ENCODE measurements around the gene COA8.

Gene COA8

GRCh38 chr14:103563844-103564505 is 1.2 kb downstream of the COA8 start:
- TF ChIP-seq POLR2AphosphoS5 (IDR thresholded peaks at IDR 0.05; ENCODE audit: low read depth) (no peak), SPI1 (IDR thresholded peaks at IDR 0.05; ENCODE audit: borderline replicate concordance, low read depth) (no peak), CTCF (IDR thresholded peaks at IDR 0.05; ENCODE audit: insufficient read depth, low read length) (no peak), REST (IDR thresholded peaks at IDR 0.05; ENCODE audit: insufficient replicate concordance, low read depth) (no peak), GABPA (IDR thresholded peaks at IDR 0.05; ENCODE audit: low read depth) (no peak)
- Histone ChIP-seq H3K27ac (replicated peaks) (peak overlapping the region; percentile 81), H3K27me3 (ENCODE audit: insufficient read depth, poor library complexity, severe bottlenecking) (no peaks in the 10 kb centered on the region), H3K4me3 (replicated peaks; ENCODE audit: insufficient read depth, low read length) (peak overlapping the region; percentile 99)
- DNase-seq (ENCODE audit: low read depth in 1 of 2, low spot score in 1 of 2) = no peak

GRCh38 chr14:103568952-103569351 is 6.2 kb downstream of the COA8 start:
- DNase-seq (ENCODE audit: low read depth in 1 of 2, low spot score in 1 of 2) = no peak
- H3K27me3 ChIP-seq (ENCODE audit: insufficient read depth, poor library complexity, severe bottlenecking) = no peaks in the 10 kb centered on the region
- H3K27ac ChIP-seq (replicated peaks) = no peak overlapping the region
- TF ChIP-seq POLR2AphosphoS5 (IDR thresholded peaks at IDR 0.05; ENCODE audit: low read depth) = no peak
- no peak for TF ChIP-seq REST (IDR thresholded peaks at IDR 0.05; ENCODE audit: insufficient replicate concordance, low read depth)
- no peak for TF ChIP-seq CTCF (IDR thresholded peaks at IDR 0.05; ENCODE audit: insufficient read depth, low read length)
- no peak for TF ChIP-seq SPI1 (IDR thresholded peaks at IDR 0.05; ENCODE audit: borderline replicate concordance, low read depth)
- no peak for TF ChIP-seq GABPA (IDR thresholded peaks at IDR 0.05; ENCODE audit: low read depth)
- H3K4me3 ChIP-seq (replicated peaks; ENCODE audit: insufficient read depth, low read length) = no peak overlapping the region

- DNase-seq (ENCODE audit: low read depth in 1 of 2, low spot score in 1 of 2) = no peak
- H3K4me3 ChIP-seq (replicated peaks; ENCODE audit: insufficient read depth, low read length) = no peak overlapping the region
- H3K27ac ChIP-seq (replicated peaks) = no peak overlapping the region
- TF ChIP-seq SPI1 (IDR thresholded peaks at IDR 0.05; ENCODE audit: borderline replicate concordance, low read depth) = no peak
- no peak for TF ChIP-seq GABPA (IDR thresholded peaks at IDR 0.05; ENCODE audit: low read depth)
- TF ChIP-seq POLR2AphosphoS5 (IDR thresholded peaks at IDR 0.05; ENCODE audit: low read depth) = no peak
- no peak for TF ChIP-seq REST (IDR thresholded peaks at IDR 0.05; ENCODE audit: insufficient replicate concordance, low read depth)
- no peak for TF ChIP-seq CTCF (IDR thresholded peaks at IDR 0.05; ENCODE audit: insufficient read depth, low read length)
- H3K27me3 ChIP-seq (ENCODE audit: insufficient read depth, poor library complexity, severe bottlenecking) = no peaks in the 10 kb centered on the region
Observed at GRCh38 chr14:103569408-103569807, 6.6 kb downstream of the COA8 start.
